ENCODE results near the gene ACVR1B.
A peak's percentile ranks its signal among the peaks of the same experiment; 100 is the strongest.

ACVR1B gene

GRCh38 chr12:51942056-51942455 is 9.4 kb upstream of the ACVR1B start:
- Histone ChIP-seq H4K20me1 (no peaks in the 10 kb centered on the region), H3K9ac (peak overlapping the region; percentile 21; the same call in 1 of the 2 replicates), H3K27ac (0 out of 2 replicates have a peak overlapping the region, but pooled peaks have one; percentile 49), H3K4me1 (peaks cover 36% of the 10 kb centered on the region), H3K36me3 (no peaks in the 10 kb centered on the region), H3K27me3 (no peaks in the 10 kb centered on the region), H3K9me3 (peaks cover 19% of the 10 kb centered on the region), H3K4me3 (no peak overlapping the region), H3K4me2 (peak overlapping the region; percentile 79)
- no peak for TF ChIP-seq Cebpa-rat (IDR thresholded peaks at IDR 0.05)

GRCh38 chr12:51942501-51943000 is 8.9 kb upstream of the ACVR1B start:
- Histone ChIP-seq H3K4me3 (no peak overlapping the region), H4K20me1 (no peaks in the 10 kb centered on the region), H3K4me1 (peaks cover 37% of the 10 kb centered on the region), H3K9me3 (peaks cover 19% of the 10 kb centered on the region), H3K36me3 (no peaks in the 10 kb centered on the region), H3K4me2 (peak overlapping the region; percentile 79), H3K9ac (peak overlapping the region; percentile 21; the same call in 1 of the 2 replicates), H3K27ac (peak overlapping the region; percentile 49; the same call in 1 of the 2 replicates), H3K27me3 (no peaks in the 10 kb centered on the region)
- TF ChIP-seq Cebpa-rat (IDR thresholded peaks at IDR 0.05) = no peak

GRCh38 chr12:51943346-51943745 is 8.2 kb upstream of the ACVR1B start:
- Histone ChIP-seq H3K4me1 (peaks cover 45% of the 10 kb centered on the region), H4K20me1 (no peaks in the 10 kb centered on the region), H3K27ac (no peak overlapping the region), H3K4me2 (peak overlapping the region; percentile 79), H3K9ac (no peak overlapping the region), H3K36me3 (no peaks in the 10 kb centered on the region), H3K9me3 (peaks cover 19% of the 10 kb centered on the region), H3K4me3 (no peak overlapping the region), H3K27me3 (no peaks in the 10 kb centered on the region)
- TF ChIP-seq Cebpa-rat (IDR thresholded peaks at IDR 0.05) = no peak

GRCh38 chr12:51944608-51945233 is 6.8 kb upstream of the ACVR1B start:
- Histone ChIP-seq H3K27me3 (no peaks in the 10 kb centered on the region), H4K20me1 (peaks cover 3% of the 10 kb centered on the region; the same call in 1 of the 2 replicates), H3K27ac (no peak overlapping the region), H3K9me3 (peaks cover 19% of the 10 kb centered on the region), H3K4me1 (peaks cover 58% of the 10 kb centered on the region), H3K4me3 (no peak overlapping the region), H3K9ac (no peak overlapping the region), H3K36me3 (no peaks in the 10 kb centered on the region), H3K4me2 (no peak overlapping the region)
- TF ChIP-seq Cebpa-rat (IDR thresholded peaks at IDR 0.05) = no peak

- Histone ChIP-seq H3K27ac (no peak overlapping the region), H4K20me1 (peaks cover 8% of the 10 kb centered on the region; the same call in 1 of the 2 replicates), H3K9ac (no peak overlapping the region), H3K4me1 (peaks cover 46% of the 10 kb centered on the region), H3K9me3 (peaks cover 19% of the 10 kb centered on the region), H3K4me3 (no peak overlapping the region), H3K27me3 (no peaks in the 10 kb centered on the region), H3K4me2 (no peak overlapping the region; the same call in 1 of the 2 replicates), H3K36me3 (no peaks in the 10 kb centered on the region)
- TF ChIP-seq Cebpa-rat (IDR thresholded peaks at IDR 0.05) = no peak
Measured at GRCh38 chr12:51947246-51947996, 4.1 kb upstream of the ACVR1B start.

GRCh38 chr12:51948066-51948465 is 3.4 kb upstream of the ACVR1B start:
- no peak for TF ChIP-seq Cebpa-rat (IDR thresholded peaks at IDR 0.05)
- H3K4me3 ChIP-seq = no peak overlapping the region
- no peaks in the 10 kb centered on the region for H3K36me3 ChIP-seq
- peaks cover 8% of the 10 kb centered on the region for H4K20me1 ChIP-seq
- peak overlapping the region; percentile 71; the same call in 1 of the 2 replicates for H3K4me2 ChIP-seq
- H3K27ac ChIP-seq = no peak overlapping the region
- H3K4me1 ChIP-seq = peaks cover 43% of the 10 kb centered on the region
- no peak overlapping the region for H3K9ac ChIP-seq
- H3K27me3 ChIP-seq = no peaks in the 10 kb centered on the region
- peaks cover 19% of the 10 kb centered on the region for H3K9me3 ChIP-seq

GRCh38 chr12:51949342-51950030 is 2.0 kb upstream of the ACVR1B start:
- Histone ChIP-seq H3K4me3 (no peak overlapping the region), H4K20me1 (peaks cover 19% of the 10 kb centered on the region), H3K27me3 (no peaks in the 10 kb centered on the region), H3K36me3 (no peaks in the 10 kb centered on the region), H3K27ac (no peak overlapping the region), H3K9me3 (peaks cover 10% of the 10 kb centered on the region), H3K9ac (no peak overlapping the region), H3K4me2 (peak overlapping the region; percentile 71), H3K4me1 (peaks cover 55% of the 10 kb centered on the region)
- TF ChIP-seq Cebpa-rat (IDR thresholded peaks at IDR 0.05) = peak; percentile 72; the same call in 1 of the 2 replicates

GRCh38 chr12:51950682-51951198 is 759 bp upstream of the ACVR1B start:
- Histone ChIP-seq H3K9ac (peak overlapping the region; percentile 94; the same call in 1 of the 2 replicates), H3K4me3 (peak overlapping the region; percentile 92), H3K36me3 (no peaks in the 10 kb centered on the region), H3K27ac (no peak overlapping the region), H3K4me1 (peaks cover 66% of the 10 kb centered on the region), H4K20me1 (peaks cover 32% of the 10 kb centered on the region), H3K4me2 (peak overlapping the region; percentile 91), H3K9me3 (no peaks in the 10 kb centered on the region; the same call in 1 of the 2 replicates), H3K27me3 (no peaks in the 10 kb centered on the region)
- TF ChIP-seq Cebpa-rat (IDR thresholded peaks at IDR 0.05) = no peak
